ENCODE measurements around the gene IL32.
A peak's percentile ranks its signal among the peaks of the same experiment; 100 is the strongest.
"Not testable (repeated sequence)": the region's sequence is repeated elsewhere in the genome, so short reads cannot be mapped to it uniquely, and the experiment has no call there.

Gene IL32

DNA sequence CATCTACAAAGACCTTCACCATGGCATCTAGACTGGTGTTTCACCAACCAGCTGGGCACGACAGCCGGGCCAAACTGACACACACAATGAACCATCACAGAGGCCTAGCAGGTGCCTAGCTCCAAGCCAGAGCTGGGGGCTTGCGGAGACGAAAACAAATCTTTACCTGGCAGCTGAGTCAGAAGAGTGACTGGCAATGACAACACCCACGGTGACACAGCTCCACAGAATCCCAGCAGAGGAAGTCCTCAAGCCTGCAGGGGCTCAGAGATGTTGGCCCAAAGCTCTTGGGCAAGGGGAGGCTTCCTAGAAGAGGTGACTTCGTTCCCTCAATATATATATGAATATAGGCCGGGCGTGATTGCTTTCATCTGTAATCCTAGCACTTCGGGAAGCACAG is 13.9 kb upstream of the IL32 start:
- Histone ChIP-seq H3K4me3 (ENCODE audit: low read depth in 1 of 2, low read length in 2 of 2) (no peak overlapping the region), H3K27me3 (ENCODE audit: control insufficient read depth in 1 of 2, insufficient read depth in 2 of 2, low read length in 2 of 2) (peaks cover 27 to 30% of the 10 kb centered on the region in 2 donors), H3K36me3 (ENCODE audit: control insufficient read depth in 1 of 2, insufficient read depth in 2 of 2, low read length in 2 of 2) (peaks cover 0 to 5% of the 10 kb centered on the region in 2 donors), H3K9me3 (ENCODE audit: control insufficient read depth in 1 of 2, low read length in 2 of 2) (no peaks in the 10 kb centered on the region), H3K9ac (ENCODE audit: low read depth in 1 of 2, low read length in 2 of 2) (no peak overlapping the region), H3K27ac (ENCODE audit: low read depth, low read length) (no peak overlapping the region), H3K4me1 (ENCODE audit: control insufficient read depth in 1 of 2, insufficient read depth in 2 of 2, low read length in 2 of 2) (peaks cover 0 to 13% of the 10 kb centered on the region in 2 donors)

DNA sequence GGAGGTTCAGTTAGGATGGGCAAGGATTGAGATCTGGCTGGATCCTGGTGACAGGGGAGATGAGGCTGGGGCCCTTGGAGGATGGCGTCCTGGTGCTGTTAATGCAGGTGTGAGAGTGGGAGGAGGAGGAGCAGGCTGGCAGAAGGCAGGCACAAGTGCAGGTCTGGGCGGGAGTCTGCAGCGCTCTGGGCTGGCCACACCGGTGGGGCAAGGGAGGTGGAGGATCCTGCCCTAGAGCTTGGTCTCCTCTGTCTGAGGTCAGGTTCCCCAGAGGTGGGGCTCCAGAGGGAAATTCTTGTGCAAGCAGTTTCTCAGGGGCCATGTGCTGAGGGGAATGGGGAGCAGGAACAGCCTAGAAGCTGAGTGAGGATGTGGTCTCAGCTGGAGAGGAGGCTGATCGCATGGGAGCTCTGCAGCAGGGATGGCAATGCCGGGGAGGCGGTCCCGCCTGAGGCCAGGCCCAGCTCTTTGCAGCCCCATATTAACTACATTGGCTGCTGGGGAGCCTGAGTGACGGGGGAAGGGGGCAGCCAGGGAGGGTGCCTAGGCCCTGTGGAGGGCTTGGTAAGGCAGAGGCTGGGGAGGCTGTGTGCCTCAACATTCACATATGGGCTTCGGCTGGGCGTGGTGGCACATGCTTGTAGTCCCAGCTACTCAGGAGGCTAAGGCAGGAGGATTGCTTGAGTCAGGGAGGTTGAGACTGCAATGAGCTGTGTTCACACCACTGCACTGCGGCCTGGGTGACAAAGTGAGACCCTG is 12.7 kb upstream of the IL32 start:
- peaks cover 0 to 13% of the 10 kb centered on the region in 2 donors for H3K4me1 ChIP-seq (ENCODE audit: control insufficient read depth in 1 of 2, insufficient read depth in 2 of 2, low read length in 2 of 2)
- not testable (repeated sequence) for H3K27ac ChIP-seq (ENCODE audit: low read depth, low read length); H3K36me3 ChIP-seq (ENCODE audit: control insufficient read depth in 1 of 2, insufficient read depth in 2 of 2, low read length in 2 of 2); H3K4me3 ChIP-seq (ENCODE audit: low read depth in 1 of 2, low read length in 2 of 2); H3K9ac ChIP-seq (ENCODE audit: low read depth in 1 of 2, low read length in 2 of 2); H3K9me3 ChIP-seq (ENCODE audit: control insufficient read depth in 1 of 2, low read length in 2 of 2)
- peaks cover 21 to 23% of the 10 kb centered on the region in 2 donors for H3K27me3 ChIP-seq (ENCODE audit: control insufficient read depth in 1 of 2, insufficient read depth in 2 of 2, low read length in 2 of 2)

DNA sequence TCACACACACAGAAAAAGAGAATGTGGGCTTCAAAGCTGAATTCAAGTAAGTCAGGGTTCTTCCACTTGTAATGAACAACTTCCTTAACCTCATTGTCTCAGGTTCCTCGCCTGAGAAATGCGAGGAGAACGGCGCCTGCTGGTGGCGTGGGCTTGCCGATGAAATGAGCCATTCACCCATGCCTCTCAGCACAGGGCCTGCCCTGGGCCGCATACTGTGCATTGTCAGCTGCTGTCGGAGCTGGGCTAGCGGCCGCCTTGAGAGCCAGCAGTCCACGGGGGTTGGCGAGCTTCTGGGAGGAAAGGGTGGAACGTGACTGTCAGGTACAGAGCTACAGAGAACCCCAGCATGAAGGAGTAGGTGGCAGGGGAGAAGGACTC is 12.1 kb upstream of the IL32 start:
- not testable (repeated sequence) for H3K9me3 ChIP-seq (ENCODE audit: control insufficient read depth in 1 of 2, low read length in 2 of 2); H3K4me3 ChIP-seq (ENCODE audit: low read depth in 1 of 2, low read length in 2 of 2); H3K9ac ChIP-seq (ENCODE audit: low read depth in 1 of 2, low read length in 2 of 2); H3K27ac ChIP-seq (ENCODE audit: low read depth, low read length); H3K36me3 ChIP-seq (ENCODE audit: control insufficient read depth in 1 of 2, insufficient read depth in 2 of 2, low read length in 2 of 2)
- Histone ChIP-seq H3K27me3 (ENCODE audit: control insufficient read depth in 1 of 2, insufficient read depth in 2 of 2, low read length in 2 of 2) (peaks cover 17% of the 10 kb centered on the region in 2 donors), H3K4me1 (ENCODE audit: control insufficient read depth in 1 of 2, insufficient read depth in 2 of 2, low read length in 2 of 2) (peaks cover 0 to 17% of the 10 kb centered on the region in 2 donors)

- Histone ChIP-seq H3K27ac (ENCODE audit: low read depth, low read length) (no peak overlapping the region), H3K9ac (ENCODE audit: low read depth in 1 of 2, low read length in 2 of 2) (no peak overlapping the region), H3K36me3 (ENCODE audit: control insufficient read depth in 1 of 2, insufficient read depth in 2 of 2, low read length in 2 of 2) (peaks cover 0 to 5% of the 10 kb centered on the region in 2 donors), H3K9me3 (ENCODE audit: control insufficient read depth in 1 of 2, low read length in 2 of 2) (no peaks in the 10 kb centered on the region), H3K4me3 (ENCODE audit: low read depth in 1 of 2, low read length in 2 of 2) (no peak overlapping the region), H3K4me1 (ENCODE audit: control insufficient read depth in 1 of 2, insufficient read depth in 2 of 2, low read length in 2 of 2) (peaks cover 8 to 25% of the 10 kb centered on the region in 2 donors), H3K27me3 (ENCODE audit: control insufficient read depth in 1 of 2, insufficient read depth in 2 of 2, low read length in 2 of 2) (peaks cover 0 to under 1% of the 10 kb centered on the region in 2 donors)
Measured at GRCh38 chr16:3054965-3055733, 10.3 kb upstream of the IL32 start.

DNA sequence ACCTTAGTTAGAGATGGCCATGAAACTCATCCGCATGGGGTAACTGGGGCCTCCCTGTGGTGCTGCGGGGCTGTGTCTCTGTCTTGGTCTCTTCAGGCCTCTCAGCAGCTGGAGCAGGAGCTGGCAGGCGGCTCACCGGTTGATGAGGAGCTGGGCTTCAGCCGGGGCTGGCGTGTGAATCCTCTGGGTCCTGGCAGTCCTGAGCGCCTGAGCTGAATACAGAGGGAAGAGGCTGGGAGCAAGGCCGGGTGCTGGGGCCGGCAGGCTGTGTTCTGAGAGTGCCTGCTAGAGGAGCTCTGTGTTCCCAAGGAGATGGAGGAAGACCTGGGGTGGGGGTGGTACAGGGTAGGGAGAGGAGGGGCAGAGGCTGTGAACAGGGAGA is 9.7 kb upstream of the IL32 start:
- H3K27me3 ChIP-seq (ENCODE audit: control insufficient read depth in 1 of 2, insufficient read depth in 2 of 2, low read length in 2 of 2); H3K9ac ChIP-seq (ENCODE audit: low read depth in 1 of 2, low read length in 2 of 2); H3K36me3 ChIP-seq (ENCODE audit: control insufficient read depth in 1 of 2, insufficient read depth in 2 of 2, low read length in 2 of 2); H3K4me3 ChIP-seq (ENCODE audit: low read depth in 1 of 2, low read length in 2 of 2); H3K9me3 ChIP-seq (ENCODE audit: control insufficient read depth in 1 of 2, low read length in 2 of 2); H3K27ac ChIP-seq (ENCODE audit: low read depth, low read length): not testable (repeated sequence)
- peaks cover 13 to 25% of the 10 kb centered on the region in 2 donors for H3K4me1 ChIP-seq (ENCODE audit: control insufficient read depth in 1 of 2, insufficient read depth in 2 of 2, low read length in 2 of 2)

- Histone ChIP-seq H3K9me3 (ENCODE audit: control insufficient read depth in 1 of 2, low read length in 2 of 2) (no peaks in the 10 kb centered on the region), H3K27ac (ENCODE audit: low read depth, low read length) (no peak overlapping the region), H3K36me3 (ENCODE audit: control insufficient read depth in 1 of 2, insufficient read depth in 2 of 2, low read length in 2 of 2) (peaks cover 0 to 5% of the 10 kb centered on the region in 2 donors), H3K27me3 (ENCODE audit: control insufficient read depth in 1 of 2, insufficient read depth in 2 of 2, low read length in 2 of 2) (no peaks in the 10 kb centered on the region), H3K4me3 (ENCODE audit: low read depth in 1 of 2, low read length in 2 of 2) (no peak overlapping the region), H3K4me1 (ENCODE audit: control insufficient read depth in 1 of 2, insufficient read depth in 2 of 2, low read length in 2 of 2) (peaks cover 13 to 25% of the 10 kb centered on the region in 2 donors), H3K9ac (ENCODE audit: low read depth in 1 of 2, low read length in 2 of 2) (no peak overlapping the region)
Measured at GRCh38 chr16:3056336-3057180, 8.9 kb upstream of the IL32 start.

GRCh38 chr16:3057181-3058138 is 8.0 kb upstream of the IL32 start:
- Histone ChIP-seq H3K4me1 (ENCODE audit: control insufficient read depth in 1 of 2, insufficient read depth in 2 of 2, low read length in 2 of 2) (peaks cover 13 to 25% of the 10 kb centered on the region in 2 donors), H3K9ac (ENCODE audit: low read depth in 1 of 2, low read length in 2 of 2) (no peak overlapping the region), H3K27ac (ENCODE audit: low read depth, low read length) (no peak overlapping the region), H3K9me3 (ENCODE audit: control insufficient read depth in 1 of 2, low read length in 2 of 2) (no peaks in the 10 kb centered on the region), H3K36me3 (ENCODE audit: control insufficient read depth in 1 of 2, insufficient read depth in 2 of 2, low read length in 2 of 2) (peaks cover 0 to 5% of the 10 kb centered on the region in 2 donors), H3K4me3 (ENCODE audit: low read depth in 1 of 2, low read length in 2 of 2) (peak overlapping the region; percentile 78), H3K27me3 (ENCODE audit: control insufficient read depth in 1 of 2, insufficient read depth in 2 of 2, low read length in 2 of 2) (no peaks in the 10 kb centered on the region)

- Histone ChIP-seq H3K4me1 (ENCODE audit: control insufficient read depth in 1 of 2, insufficient read depth in 2 of 2, low read length in 2 of 2) (peaks cover 13 to 25% of the 10 kb centered on the region in 2 donors), H3K27ac (ENCODE audit: low read depth, low read length) (peak overlapping the region; percentile 76), H3K9ac (ENCODE audit: low read depth in 1 of 2, low read length in 2 of 2) (peak overlapping the region; percentile 81 to 86), H3K27me3 (ENCODE audit: control insufficient read depth in 1 of 2, insufficient read depth in 2 of 2, low read length in 2 of 2) (no peaks in the 10 kb centered on the region), H3K4me3 (ENCODE audit: low read depth in 1 of 2, low read length in 2 of 2) (peak overlapping the region; percentile 78), H3K36me3 (ENCODE audit: control insufficient read depth in 1 of 2, insufficient read depth in 2 of 2, low read length in 2 of 2) (peaks cover 0 to 5% of the 10 kb centered on the region in 2 donors), H3K9me3 (ENCODE audit: control insufficient read depth in 1 of 2, low read length in 2 of 2) (no peaks in the 10 kb centered on the region)
Measured at GRCh38 chr16:3058139-3059030, 7.1 kb upstream of the IL32 start.
